ENCODE data around the gene NPHS1. TPM values are rescaled to one million over a fixed set of nuclear protein-coding genes. Genes with fewer than 3 reads are reported as not detected.

The NPHS1 gene
- total RNA-seq, 4 donors from 2014 or later, result not detected

GRCh38 chr19:35816262-35816661, 36.0 kb downstream of the NPHS1 start:
- no peak for TF ChIP-seq POLR2A (IDR thresholded peaks at IDR 0.05)
- TF ChIP-seq, protein P1, sequence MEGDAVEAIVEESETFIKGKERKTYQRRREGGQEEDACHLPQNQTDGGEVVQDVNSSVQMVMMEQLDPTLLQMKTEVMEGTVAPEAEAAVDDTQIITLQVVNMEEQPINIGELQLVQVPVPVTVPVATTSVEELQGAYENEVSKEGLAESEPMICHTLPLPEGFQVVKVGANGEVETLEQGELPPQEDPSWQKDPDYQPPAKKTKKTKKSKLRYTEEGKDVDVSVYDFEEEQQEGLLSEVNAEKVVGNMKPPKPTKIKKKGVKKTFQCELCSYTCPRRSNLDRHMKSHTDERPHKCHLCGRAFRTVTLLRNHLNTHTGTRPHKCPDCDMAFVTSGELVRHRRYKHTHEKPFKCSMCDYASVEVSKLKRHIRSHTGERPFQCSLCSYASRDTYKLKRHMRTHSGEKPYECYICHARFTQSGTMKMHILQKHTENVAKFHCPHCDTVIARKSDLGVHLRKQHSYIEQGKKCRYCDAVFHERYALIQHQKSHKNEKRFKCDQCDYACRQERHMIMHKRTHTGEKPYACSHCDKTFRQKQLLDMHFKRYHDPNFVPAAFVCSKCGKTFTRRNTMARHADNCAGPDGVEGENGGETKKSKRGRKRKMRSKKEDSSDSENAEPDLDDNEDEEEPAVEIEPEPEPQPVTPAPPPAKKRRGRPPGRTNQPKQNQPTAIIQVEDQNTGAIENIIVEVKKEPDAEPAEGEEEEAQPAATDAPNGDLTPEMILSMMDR (IDR thresholded peaks at IDR 0.05), result no peak
- TF ChIP-seq POLR2AphosphoS5 (IDR thresholded peaks at IDR 0.05), result no peak
- no peak for TF ChIP-seq EP300 (IDR thresholded peaks at IDR 0.05)
- H3K36me3 ChIP-seq, result no peaks in the 10 kb centered on the region
- H3K4me1 ChIP-seq, result no peaks in the 10 kb centered on the region
- H3K4me3 ChIP-seq, result no peak overlapping the region
- H3K27me3 ChIP-seq, result peaks cover 71% of the 10 kb centered on the region
- ATAC-seq, result no peak
- 19 to 50% methylated on average over 1 to 3 of the region's 6 CpGs for WGBS, 2 donors (ENCODE audit: low coverage in 1 of 2)
- H3K27ac ChIP-seq, result no peak overlapping the region
- H3K9me3 ChIP-seq, result no peaks in the 10 kb centered on the region

- H3K4me3 ChIP-seq, result no peak overlapping the region
- H3K9me3 ChIP-seq, result no peaks in the 10 kb centered on the region
- no peak overlapping the region for H3K27ac ChIP-seq
- ATAC-seq, result no peak
- peaks cover 77% of the 10 kb centered on the region for H3K27me3 ChIP-seq
- TF ChIP-seq POLR2AphosphoS5 (IDR thresholded peaks at IDR 0.05) (no peak), EP300 (IDR thresholded peaks at IDR 0.05) (no peak), POLR2A (IDR thresholded peaks at IDR 0.05) (no peak)
- TF ChIP-seq, protein P1 (IDR thresholded peaks at IDR 0.05), result no peak
- no peaks in the 10 kb centered on the region for H3K36me3 ChIP-seq
- no peaks in the 10 kb centered on the region for H3K4me1 ChIP-seq
- WGBS, 2 donors (ENCODE audit: low coverage in 1 of 2), result 86 to 100% methylated on average over 1 to 11 of the region's 11 CpGs
Observed at GRCh38 chr19:35813043-35813890, 39.0 kb downstream of the NPHS1 start.

- H3K27ac ChIP-seq, result no peak within 1 kb of the TSS
- ATAC-seq, result no peak
- H3K27me3 ChIP-seq, result peaks cover 72% of the 10 kb centered on the region
- H3K4me3 ChIP-seq, result no peak within 1 kb of the TSS
- no peaks in the 10 kb centered on the region for H3K36me3 ChIP-seq
- 40 to 60% methylated on average over 1 of the region's 26 CpGs for WGBS, 2 donors (ENCODE audit: low coverage in 1 of 2)
- H3K4me1 ChIP-seq, result no peaks in the 10 kb centered on the region
- TF ChIP-seq EP300 (IDR thresholded peaks at IDR 0.05) (no peak), POLR2AphosphoS5 (IDR thresholded peaks at IDR 0.05) (no peak), POLR2A (IDR thresholded peaks at IDR 0.05) (no peak)
- TF ChIP-seq, protein P1 (IDR thresholded peaks at IDR 0.05), result no peak
- no peaks in the 10 kb centered on the region for H3K9me3 ChIP-seq
Observed at GRCh38 chr19:35812220-35813042, 39.9 kb downstream of the NPHS1 start, which contains the start of gene PRODH2. Gene PRODH2 (minus strand): TSS chr19:35812845. CDS start chr19:35812805, 40 bp downstream.

GRCh38 chr19:35811317-35812219, 40.7 kb downstream of the NPHS1 start:
- H3K9me3 ChIP-seq, result no peaks in the 10 kb centered on the region
- TF ChIP-seq POLR2AphosphoS5 (IDR thresholded peaks at IDR 0.05) (no peak), POLR2A (IDR thresholded peaks at IDR 0.05) (no peak), EP300 (IDR thresholded peaks at IDR 0.05) (no peak)
- TF ChIP-seq, protein P1 (IDR thresholded peaks at IDR 0.05), result no peak
- no peaks in the 10 kb centered on the region for H3K4me1 ChIP-seq
- WGBS, 2 donors (ENCODE audit: low coverage in 1 of 2), result 50% methylated on average over 4 of the region's 18 CpGs; no CpG with 5 or more reads in 1 of the 2 donors
- no peak overlapping the region for H3K4me3 ChIP-seq
- ATAC-seq, result no peak
- H3K36me3 ChIP-seq, result no peaks in the 10 kb centered on the region
- no peak overlapping the region for H3K27ac ChIP-seq
- H3K27me3 ChIP-seq, result peaks cover 72% of the 10 kb centered on the region

Data from gastroesophageal sphincter (tissue), 4 donors.